ENCODE measurements around the gene IBSP.

IBSP gene

DNA sequence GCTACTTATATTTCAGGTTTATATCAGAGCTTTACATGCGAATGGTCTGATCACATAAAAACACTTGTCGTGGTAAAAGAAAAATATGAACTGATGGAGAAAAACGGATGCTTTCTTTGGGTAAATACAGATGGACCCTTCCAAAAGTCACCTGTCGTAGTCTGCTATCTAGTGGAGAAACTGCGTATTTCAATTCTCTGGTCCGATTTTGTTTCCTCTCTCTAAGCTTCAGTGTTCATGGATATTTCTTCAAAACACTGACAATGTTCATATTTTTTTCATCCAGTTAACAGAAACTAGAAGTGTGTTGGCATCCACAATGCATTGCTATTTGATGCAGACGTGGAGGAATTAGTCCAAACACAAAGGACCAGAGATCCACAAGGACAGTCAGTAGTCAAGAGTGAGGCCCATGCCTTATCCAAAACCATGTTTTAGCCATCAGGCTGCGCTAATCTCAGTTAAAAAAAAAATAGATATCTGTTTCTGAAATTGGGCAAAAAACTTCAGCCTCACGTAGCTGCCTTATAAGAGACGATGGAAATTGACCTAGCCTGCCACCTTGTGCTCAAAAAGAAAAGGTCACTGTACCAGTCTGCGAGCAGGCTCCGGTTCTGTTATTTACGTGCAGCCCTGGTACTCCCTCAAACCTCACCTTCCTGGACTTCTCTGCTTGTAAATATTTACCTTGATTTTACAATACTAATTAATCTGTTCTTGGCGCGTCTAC lies 49.4 kb downstream of the IBSP start:
- no peak overlapping the region for H3K9ac ChIP-seq (ENCODE audit: low read length)
- H3K27ac ChIP-seq (ENCODE audit: low read length) = no peak overlapping the region
- no peaks in the 10 kb centered on the region for H3K36me3 ChIP-seq (replicated peaks; ENCODE audit: insufficient read depth, low read length)
- no peaks in the 10 kb centered on the region for H4K20me1 ChIP-seq (ENCODE audit: insufficient read depth, low read length)
- H3K4me3 ChIP-seq (ENCODE audit: low read length) = peak overlapping the region; percentile 50
- peak; percentile 76 for DNase-seq
- no peaks in the 10 kb centered on the region for H3K79me2 ChIP-seq (ENCODE audit: low read length)
- H3K9me3 ChIP-seq (replicated peaks; ENCODE audit: insufficient read depth, low read length) = no peaks in the 10 kb centered on the region
- peak overlapping the region; percentile 77 for H3K4me2 ChIP-seq (ENCODE audit: low read depth, low read length)
- no peaks in the 10 kb centered on the region for H3K27me3 ChIP-seq (replicated peaks; ENCODE audit: insufficient read depth, low read length)
- H2AFZ ChIP-seq (ENCODE audit: low read length) = peak overlapping the region; percentile 71
- no peak for TF ChIP-seq EZH2phosphoT487 (IDR thresholded peaks at IDR 0.05; ENCODE audit: low read length)
- TF ChIP-seq, protein P1, sequence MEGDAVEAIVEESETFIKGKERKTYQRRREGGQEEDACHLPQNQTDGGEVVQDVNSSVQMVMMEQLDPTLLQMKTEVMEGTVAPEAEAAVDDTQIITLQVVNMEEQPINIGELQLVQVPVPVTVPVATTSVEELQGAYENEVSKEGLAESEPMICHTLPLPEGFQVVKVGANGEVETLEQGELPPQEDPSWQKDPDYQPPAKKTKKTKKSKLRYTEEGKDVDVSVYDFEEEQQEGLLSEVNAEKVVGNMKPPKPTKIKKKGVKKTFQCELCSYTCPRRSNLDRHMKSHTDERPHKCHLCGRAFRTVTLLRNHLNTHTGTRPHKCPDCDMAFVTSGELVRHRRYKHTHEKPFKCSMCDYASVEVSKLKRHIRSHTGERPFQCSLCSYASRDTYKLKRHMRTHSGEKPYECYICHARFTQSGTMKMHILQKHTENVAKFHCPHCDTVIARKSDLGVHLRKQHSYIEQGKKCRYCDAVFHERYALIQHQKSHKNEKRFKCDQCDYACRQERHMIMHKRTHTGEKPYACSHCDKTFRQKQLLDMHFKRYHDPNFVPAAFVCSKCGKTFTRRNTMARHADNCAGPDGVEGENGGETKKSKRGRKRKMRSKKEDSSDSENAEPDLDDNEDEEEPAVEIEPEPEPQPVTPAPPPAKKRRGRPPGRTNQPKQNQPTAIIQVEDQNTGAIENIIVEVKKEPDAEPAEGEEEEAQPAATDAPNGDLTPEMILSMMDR (IDR thresholded peaks at IDR 0.05; ENCODE audit: low read length) = peak; percentile 60
- H3K4me1 ChIP-seq (ENCODE audit: low read length) = peaks cover 9% of the 10 kb centered on the region
- no peaks in the 10 kb centered on the region for H3K9me2 ChIP-seq (replicated peaks; ENCODE audit: insufficient read depth, low read length)
- peaks cover 6% of the 10 kb centered on the region for H3F3A ChIP-seq (ENCODE audit: insufficient read depth, low read length)

DNA sequence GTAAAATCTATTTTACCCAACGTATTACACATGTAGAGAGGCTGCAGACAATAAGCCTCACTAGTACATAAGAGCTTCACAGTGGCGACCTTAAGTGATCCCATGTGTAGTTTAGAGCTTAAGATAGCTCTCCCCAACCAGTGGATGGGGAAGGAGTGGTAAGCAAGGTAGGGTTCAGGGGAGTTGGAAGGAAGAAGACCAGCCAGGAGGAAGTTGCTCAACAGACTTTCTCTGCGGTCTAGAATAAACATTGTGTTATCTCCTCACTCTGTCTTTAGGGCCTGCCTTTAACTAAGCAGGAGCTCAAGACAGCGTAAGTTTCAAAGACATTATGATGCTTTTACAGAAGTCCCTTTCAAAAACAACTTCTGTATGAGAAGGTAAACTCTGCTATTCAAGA lies 50.3 kb downstream of the IBSP start:
- H3K79me2 ChIP-seq (ENCODE audit: low read length) = no peaks in the 10 kb centered on the region
- H3K4me2 ChIP-seq (ENCODE audit: low read depth, low read length) = no peak overlapping the region
- TF ChIP-seq EZH2 (optimal IDR thresholded peaks at IDR 0.05; ENCODE audit: low read depth, low read length) = no peak
- TF ChIP-seq, protein P1 (IDR thresholded peaks at IDR 0.05; ENCODE audit: low read length) = no peak
- TF ChIP-seq EZH2phosphoT487 (IDR thresholded peaks at IDR 0.05; ENCODE audit: low read length) = no peak
- no peak for DNase-seq
- H3K36me3 ChIP-seq (replicated peaks; ENCODE audit: insufficient read depth, low read length) = no peaks in the 10 kb centered on the region
- H2AFZ ChIP-seq (ENCODE audit: low read length) = no peak overlapping the region; the same call in 1 of the 2 replicates
- no peaks in the 10 kb centered on the region for H3K9me2 ChIP-seq (replicated peaks; ENCODE audit: insufficient read depth, low read length)
- no peak overlapping the region for H3K9ac ChIP-seq (ENCODE audit: low read length)
- no peaks in the 10 kb centered on the region for H4K20me1 ChIP-seq (ENCODE audit: insufficient read depth, low read length)
- H3K4me1 ChIP-seq (ENCODE audit: low read length) = 0 out of 2 replicates have a peak, but pooled peaks cover under 1% of the 10 kb centered on the region
- no peak overlapping the region for H3K27ac ChIP-seq (ENCODE audit: low read length)
- H3K27me3 ChIP-seq (replicated peaks; ENCODE audit: insufficient read depth, low read length) = no peaks in the 10 kb centered on the region
- no peak overlapping the region for H3K4me3 ChIP-seq (ENCODE audit: low read length)
- no peaks in the 10 kb centered on the region for H3F3A ChIP-seq (ENCODE audit: insufficient read depth, low read length)
- H3K9me3 ChIP-seq (replicated peaks; ENCODE audit: insufficient read depth, low read length) = no peaks in the 10 kb centered on the region

DNA sequence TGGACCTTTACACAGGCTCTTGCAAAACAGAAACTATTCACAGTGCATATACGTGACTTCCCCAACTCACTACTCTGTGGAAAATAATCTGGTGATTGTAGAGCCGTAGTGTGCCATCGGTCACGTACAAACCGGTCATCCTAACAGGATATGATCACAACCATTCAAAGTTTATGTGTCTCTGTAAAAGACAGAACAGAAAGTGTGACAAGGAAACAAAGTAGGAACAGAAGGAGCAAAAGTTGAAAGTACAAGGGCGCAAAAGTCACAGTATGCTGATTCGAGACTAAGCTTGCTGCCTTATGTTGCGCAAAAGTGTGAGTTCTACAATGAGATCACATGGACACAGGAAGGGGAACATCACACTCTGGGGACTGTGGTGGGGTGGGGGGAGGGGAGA lies 52.0 kb downstream of the IBSP start:
- H3K9me2 ChIP-seq (replicated peaks; ENCODE audit: insufficient read depth, low read length) = no peaks in the 10 kb centered on the region
- DNase-seq = no peak
- H3K27ac ChIP-seq (ENCODE audit: low read length) = no peak overlapping the region
- TF ChIP-seq, protein P1 (IDR thresholded peaks at IDR 0.05; ENCODE audit: low read length) = no peak
- TF ChIP-seq EZH2 (optimal IDR thresholded peaks at IDR 0.05; ENCODE audit: low read depth, low read length) (no peak), EZH2phosphoT487 (IDR thresholded peaks at IDR 0.05; ENCODE audit: low read length) (no peak)
- no peaks in the 10 kb centered on the region for H3K9me3 ChIP-seq (replicated peaks; ENCODE audit: insufficient read depth, low read length)
- H3K9ac ChIP-seq (ENCODE audit: low read length) = no peak overlapping the region
- H2AFZ ChIP-seq (ENCODE audit: low read length) = no peak overlapping the region
- H3K27me3 ChIP-seq (replicated peaks; ENCODE audit: insufficient read depth, low read length) = no peaks in the 10 kb centered on the region
- no peak overlapping the region for H3K4me3 ChIP-seq (ENCODE audit: low read length)
- no peaks in the 10 kb centered on the region for H3K4me1 ChIP-seq (ENCODE audit: low read length)
- H4K20me1 ChIP-seq (ENCODE audit: insufficient read depth, low read length) = no peaks in the 10 kb centered on the region
- no peak overlapping the region for H3K4me2 ChIP-seq (ENCODE audit: low read depth, low read length)
- H3K36me3 ChIP-seq (replicated peaks; ENCODE audit: insufficient read depth, low read length) = no peaks in the 10 kb centered on the region
- H3K79me2 ChIP-seq (ENCODE audit: low read length) = no peaks in the 10 kb centered on the region
- no peaks in the 10 kb centered on the region for H3F3A ChIP-seq (ENCODE audit: insufficient read depth, low read length)
